Hepatocyte (in vitro differentiated cells): ENCODE data around the gene AGAP9.
"Not testable (repeated sequence)": the region's sequence is repeated elsewhere in the genome, so short reads cannot be mapped to it uniquely, and the experiment has no call there.

ENCODE experiments used
- CTCF ChIP-seq: fragments of 200-600 bp; sonication (generic); IDR thresholded peaks from 2 replicates; pipeline ENCODE4 v1.5.1; 2016; ENCODE audit warnings: antibody characterized with exemption, mild to moderate bottlenecking; ENCODE audit not compliant: poor library complexity
- EZH2 ChIP-seq: fragments of 200-600 bp; sonication (generic); IDR thresholded peaks from 2 replicates; pipeline ENCODE4 v1.6.1; 2016; ENCODE audit warnings: antibody characterized with exemption, mild to moderate bottlenecking, borderline replicate concordance
- EZH2phosphoT487 ChIP-seq: fragments of 200-600 bp; sonication (generic); IDR thresholded peaks from one replicate; pipeline ENCODE4 v1.6.1; 2018; ENCODE audit warnings: antibody characterized with exemption, mild to moderate bottlenecking, low read depth, moderate library complexity; ENCODE audit not compliant: unreplicated experiment, severe bottlenecking

GRCh38 chr10:47571138-47571912 is 47.9 kb upstream of the AGAP9 start:
- not testable (repeated sequence) for TF ChIP-seq CTCF, EZH2, EZH2phosphoT487
